HG02798 (cell line): ENCODE data around the gene ARMH3.

Experiments
- ATAC-seq: cut with Tn5 transposase; IDR thresholded peaks from one replicate; pipeline ENCODE4 v1.9.1; 2021; ENCODE audit warnings: mild to moderate bottlenecking; ENCODE audit not compliant: unreplicated experiment, poor library complexity

Gene ARMH3

DNA sequence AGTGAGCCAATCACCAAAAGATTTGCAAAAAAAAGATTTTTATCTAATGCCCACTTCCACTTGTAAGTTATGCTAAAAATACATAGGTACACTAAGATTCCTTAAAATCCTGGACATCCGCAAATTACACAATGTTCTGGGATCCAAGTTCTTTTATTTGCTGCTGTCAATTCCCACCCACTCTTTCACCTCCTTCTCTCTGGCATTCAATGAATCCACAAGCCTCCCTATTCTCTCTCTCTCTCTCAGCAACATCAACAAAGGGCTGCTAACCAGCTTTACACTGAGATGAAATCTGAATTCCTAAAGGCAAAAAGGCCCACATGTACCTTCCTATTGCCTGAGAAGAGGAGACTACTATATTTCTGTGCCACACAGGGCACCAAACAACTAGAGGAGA, 99.9 kb downstream of the ARMH3 start:
- no peak for ATAC-seq

DNA sequence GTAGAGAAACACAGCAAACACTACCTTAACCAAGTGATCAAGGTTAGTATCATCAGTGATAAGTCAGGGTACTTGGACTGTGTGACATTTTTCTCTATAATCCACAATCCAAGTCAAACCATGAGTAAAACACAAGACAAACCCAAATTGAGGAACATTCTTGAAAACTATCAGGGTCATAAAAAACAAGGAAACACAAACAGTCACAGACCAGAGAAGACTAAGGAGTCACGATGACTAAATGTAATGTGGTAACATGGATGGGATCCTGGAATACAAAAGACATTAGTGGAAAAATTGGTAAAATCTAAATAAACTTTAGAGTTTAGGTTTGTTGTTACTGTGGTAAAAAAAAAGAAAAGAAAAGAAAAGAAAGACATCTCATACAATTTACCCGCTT, 103.8 kb downstream of the ARMH3 start:
- ATAC-seq: no peak

- no peak for ATAC-seq
Measured at GRCh38 chr10:101950213-101950612, 105.8 kb downstream of the ARMH3 start.

DNA sequence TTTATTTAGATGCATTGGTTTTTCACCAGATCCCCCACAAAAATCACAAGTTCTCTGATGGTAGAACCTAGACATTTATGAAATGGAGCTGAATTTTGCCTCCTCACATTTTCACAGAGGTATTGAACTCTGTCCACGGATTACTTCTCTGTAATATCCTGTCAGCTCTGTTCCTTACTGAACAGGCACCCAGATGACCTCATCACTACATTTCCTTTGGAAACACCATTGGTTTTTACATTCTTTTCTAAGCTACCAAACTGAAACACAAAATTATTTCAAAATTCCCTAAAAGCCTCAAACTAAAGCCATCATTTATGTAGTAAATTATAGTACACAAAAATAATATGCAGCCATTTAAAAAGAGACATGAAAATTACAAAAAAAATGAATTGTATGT, 114.1 kb downstream of the ARMH3 start:
- no peak for ATAC-seq

- no peak for ATAC-seq
Measured at GRCh38 chr10:101940916-101941315, 115.1 kb downstream of the ARMH3 start.

GRCh38 chr10:101939729-101940128, 116.2 kb downstream of the ARMH3 start:
- no peak for ATAC-seq

DNA sequence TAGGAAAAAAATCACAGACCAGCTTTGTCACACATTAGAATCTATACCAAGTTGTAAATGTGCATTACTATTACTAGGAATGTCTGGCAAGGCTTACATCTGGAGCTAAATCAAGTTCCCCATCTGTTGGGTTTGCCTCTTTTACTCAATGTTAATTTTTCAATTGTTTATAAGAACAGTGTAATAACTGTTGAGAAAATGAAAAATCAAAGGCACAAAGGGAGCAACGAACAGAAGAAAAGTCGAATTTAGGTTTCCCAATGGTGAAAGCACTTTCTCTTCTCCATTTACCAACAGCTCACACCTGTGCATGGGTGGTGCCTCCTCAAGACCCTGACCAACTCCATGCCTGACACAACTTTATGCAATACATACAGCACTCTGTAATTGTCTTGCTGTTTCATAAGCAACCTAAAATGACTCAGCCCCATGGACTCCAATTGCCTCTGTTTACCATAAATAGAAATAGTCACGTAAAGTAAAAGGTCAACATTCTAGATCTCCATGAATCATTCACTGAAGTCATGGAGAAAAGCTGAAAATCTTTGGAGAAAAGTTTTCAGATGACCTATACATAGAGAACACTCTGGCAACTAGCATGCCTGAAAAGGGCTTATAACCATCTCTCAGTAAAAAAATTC, 116.8 kb downstream of the ARMH3 start:
- no peak for ATAC-seq

DNA sequence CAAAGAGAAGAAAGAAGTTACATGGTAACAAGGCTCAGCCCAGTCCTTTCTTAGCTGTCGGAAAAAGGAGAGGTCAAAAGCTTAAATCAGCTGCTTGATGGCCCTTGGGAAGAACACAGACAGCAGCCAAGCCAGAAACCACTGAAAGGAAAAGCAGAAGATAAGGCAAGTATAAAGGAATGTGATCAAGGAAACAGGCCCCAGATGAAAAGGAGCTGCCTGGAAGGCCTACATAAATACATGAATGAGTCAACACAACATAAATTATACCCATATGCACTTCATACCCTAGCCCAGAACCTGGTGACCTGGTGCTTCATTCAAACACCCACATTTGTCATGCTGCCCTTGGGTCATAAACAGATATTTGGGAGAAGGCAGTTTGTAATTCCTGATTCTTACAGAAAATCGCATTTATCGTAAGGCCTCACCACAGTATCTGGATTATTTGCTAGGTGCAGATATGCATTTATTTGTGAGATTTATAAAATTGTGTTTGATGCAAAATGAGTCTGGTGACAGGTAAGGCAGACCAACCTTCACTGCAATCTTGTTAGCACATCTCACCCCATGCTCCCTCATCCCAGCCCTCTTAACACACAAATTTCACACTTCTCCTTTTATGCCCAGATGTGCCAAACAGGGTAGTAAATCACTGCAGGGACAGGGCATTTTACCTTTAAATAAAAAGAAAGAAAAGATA, 117.5 kb downstream of the ARMH3 start:
- no peak for ATAC-seq

GRCh38 chr10:101935431-101935830, 120.5 kb downstream of the ARMH3 start:
- ATAC-seq: no peak

DNA sequence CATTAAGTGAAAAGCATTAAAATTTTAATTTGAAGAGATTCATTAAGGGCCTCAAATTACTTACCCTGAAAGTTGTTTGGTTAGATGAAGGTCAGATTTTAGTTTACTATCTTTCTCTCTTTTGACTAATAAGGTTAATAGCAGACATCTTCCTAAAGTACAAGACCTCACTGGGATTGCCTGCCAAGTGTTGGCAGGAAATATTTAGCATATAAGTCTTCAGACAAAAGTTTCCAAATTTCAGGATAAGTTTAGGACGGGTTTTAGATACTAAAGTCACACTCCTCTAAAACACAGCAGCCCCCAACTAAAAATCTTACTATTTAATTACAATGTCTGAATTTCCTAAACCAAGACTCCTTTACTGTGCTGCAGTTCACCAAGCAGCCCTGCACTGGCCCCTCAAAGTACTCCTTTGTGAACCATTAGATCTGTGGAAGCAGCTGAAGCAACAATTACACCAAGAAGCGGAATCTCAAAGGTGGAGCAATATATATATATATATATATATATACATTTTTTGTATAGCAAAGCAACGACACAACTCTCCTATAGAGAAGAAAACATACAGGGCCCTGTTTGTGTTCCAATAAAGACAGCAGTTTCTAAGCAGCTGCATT, 121.2 kb downstream of the ARMH3 start:
- ATAC-seq: no peak

DNA sequence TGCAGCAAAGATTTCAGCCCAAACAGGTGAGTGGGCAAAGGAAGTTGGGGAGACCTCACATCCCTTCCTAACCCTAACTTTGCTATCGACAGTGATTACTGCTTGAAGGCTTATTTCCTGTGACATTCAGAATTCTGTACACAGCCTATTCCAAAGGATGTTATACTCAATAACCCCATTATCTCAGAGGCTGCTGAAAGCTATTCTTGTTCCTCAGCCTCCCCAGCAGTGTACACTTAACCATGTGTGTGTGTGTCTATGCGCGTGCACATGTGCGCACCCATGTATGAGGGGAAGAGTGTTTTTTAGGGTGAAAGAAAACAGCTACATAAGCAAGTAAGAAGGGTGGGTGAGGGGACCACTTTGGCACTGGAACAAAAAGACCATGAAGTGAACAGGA, 122.0 kb downstream of the ARMH3 start:
- ATAC-seq: no peak

GRCh38 chr10:101932183-101932582, 123.8 kb downstream of the ARMH3 start:
- ATAC-seq: no peak

DNA sequence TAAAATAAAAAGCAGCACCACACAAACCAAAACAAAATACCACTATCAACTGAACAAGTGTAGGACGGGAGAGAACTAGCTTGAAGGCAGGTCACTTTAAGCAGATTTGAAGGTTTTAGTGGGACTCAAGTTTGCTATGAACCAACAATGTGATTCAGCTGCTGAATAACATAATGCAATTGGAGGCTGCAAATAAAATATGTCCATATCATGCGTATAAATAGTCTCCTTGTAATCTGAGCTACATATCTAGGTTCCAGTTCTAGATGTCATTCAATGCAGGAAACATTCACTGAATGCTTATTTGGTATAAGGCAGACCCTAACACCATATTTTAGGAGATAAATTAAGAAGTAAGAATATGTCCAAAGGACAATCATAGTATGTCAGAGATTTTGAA, 130.9 kb downstream of the ARMH3 start:
- no peak for ATAC-seq

DNA sequence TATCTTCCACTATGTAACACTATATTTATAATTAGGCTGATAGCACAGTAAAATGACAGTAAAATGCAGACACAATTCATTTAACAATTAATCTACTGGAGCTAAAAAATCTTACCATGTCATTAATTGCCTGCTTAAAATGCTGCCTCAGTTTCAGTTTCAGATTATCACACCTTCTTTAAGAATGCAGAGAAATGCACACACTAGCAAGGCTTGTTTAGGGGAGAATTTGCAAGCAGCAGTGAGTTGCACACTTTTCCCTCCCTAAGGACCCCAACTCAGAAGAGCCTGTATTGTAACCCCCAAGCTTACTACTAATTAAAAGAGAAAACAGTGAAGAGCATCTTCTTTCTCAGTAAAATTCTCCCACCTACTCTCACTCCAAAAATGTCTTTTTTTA, 132.7 kb downstream of the ARMH3 start:
- no peak for ATAC-seq

GRCh38 chr10:101922846-101923245, 133.1 kb downstream of the ARMH3 start:
- no peak for ATAC-seq

DNA sequence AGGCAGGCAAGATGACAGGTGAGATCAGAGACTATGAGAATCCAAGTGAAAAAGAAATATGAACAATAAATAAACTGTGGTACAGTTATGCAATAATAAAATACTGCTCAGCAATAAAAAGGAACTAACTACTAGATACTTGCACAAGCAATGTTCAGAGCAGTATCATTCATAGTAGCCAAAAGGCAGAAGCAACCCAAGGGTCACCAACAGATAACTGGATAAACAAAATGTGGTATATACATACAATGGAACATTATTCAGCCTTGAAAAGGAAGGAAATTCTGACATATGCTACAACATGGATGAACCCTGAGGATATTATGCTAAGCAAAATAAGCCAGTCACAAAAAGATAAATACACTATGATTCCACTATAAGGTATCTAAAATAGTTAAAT, 135.4 kb downstream of the ARMH3 start:
- no peak for ATAC-seq

GRCh38 chr10:101919026-101919770, 136.8 kb downstream of the ARMH3 start:
- no peak for ATAC-seq

DNA sequence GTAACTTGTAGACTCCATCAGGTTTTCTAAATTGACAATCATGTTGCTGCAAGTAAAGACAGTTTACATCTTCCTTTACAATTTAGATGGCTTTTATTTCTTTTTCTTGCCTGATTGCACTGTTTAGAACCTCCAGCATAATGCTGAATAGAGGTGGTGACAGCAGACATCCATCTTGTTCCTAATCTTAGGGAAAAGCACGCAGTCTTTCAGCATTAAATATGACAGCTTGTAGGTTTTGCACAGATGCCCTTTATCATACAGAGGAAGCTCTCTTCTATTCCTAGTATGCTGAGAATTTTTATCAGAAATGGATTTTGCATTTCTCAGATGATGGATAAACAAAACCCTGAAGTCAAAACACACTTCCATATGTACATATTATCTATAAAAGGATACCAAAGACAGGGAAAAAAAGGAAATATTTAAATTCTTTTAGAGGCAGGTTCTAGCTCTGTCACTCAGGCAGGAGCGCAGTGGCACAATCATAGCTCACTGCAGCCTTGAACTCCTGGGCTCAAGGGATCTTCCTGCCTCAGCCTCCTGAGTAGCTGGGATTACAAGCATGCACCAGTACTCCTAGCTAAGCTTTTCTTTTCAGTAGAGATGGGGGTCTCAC, 143.3 kb downstream of the ARMH3 start:
- ATAC-seq: no peak

- no peak for ATAC-seq
Measured at GRCh38 chr10:101906586-101907183, 149.3 kb downstream of the ARMH3 start.

DNA sequence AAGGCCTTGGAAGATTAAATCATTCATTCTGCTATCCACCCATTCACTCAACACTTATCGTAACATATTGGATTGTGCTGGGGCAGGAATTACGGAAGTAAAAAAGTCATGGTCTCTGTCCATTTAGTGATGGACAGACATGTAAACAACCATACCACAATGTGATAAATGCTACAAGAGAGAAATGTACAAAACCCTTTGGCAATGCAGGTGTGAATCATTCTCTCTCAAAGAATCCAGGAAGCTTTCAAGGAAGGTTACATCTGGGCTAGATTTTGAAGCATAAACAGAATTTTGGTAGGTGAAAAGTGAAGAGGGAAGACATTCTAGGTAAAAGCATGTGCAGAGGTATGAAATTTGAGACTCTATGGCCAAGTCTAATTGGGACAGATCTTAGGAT, 150.7 kb downstream of the ARMH3 start:
- no peak for ATAC-seq
